Suppressor macrophage treated with lipopolysaccharide for 1 hour (primary cell): Measurements from ENCODE around the gene HADHA.

ENCODE experiments used
- DNase-seq, 3 donors: peaks; one replicate each; pipeline ENCODE4 v3.0.0-alpha.2; 2020 to 2022

The HADHA gene

GRCh38 chr2:26173776-26174482 lies 70.5 kb downstream of the HADHA start:
- no peak for DNase-seq

GRCh38 chr2:26172871-26173775 lies 71.3 kb downstream of the HADHA start, which contains the start of gene GAREM2:
Gene GAREM2 (plus strand): TSS chr2:26173088. CDS start chr2:26173221, 133 bp downstream.
- DNase-seq = peak in 2 of 3 donors; percentile 33 to 57

GRCh38 chr2:26172189-26172870 lies 72.1 kb downstream of the HADHA start:
- DNase-seq = no peak

- no peak for DNase-seq
These were observed 73.6 kb downstream of the HADHA start for GRCh38 chr2:26170795-26171194.

GRCh38 chr2:26169681-26170414 lies 74.6 kb downstream of the HADHA start:
- DNase-seq = no peak

GRCh38 chr2:26169226-26169625 lies 75.2 kb downstream of the HADHA start:
- DNase-seq = no peak

- no peak for DNase-seq
These were observed 75.6 kb downstream of the HADHA start for GRCh38 chr2:26168785-26169184.

GRCh38 chr2:26166541-26166940 lies 77.9 kb downstream of the HADHA start:
- peak in 2 of 3 donors; percentile 35 to 44 for DNase-seq

- no peak for DNase-seq
These were observed 79.0 kb downstream of the HADHA start for GRCh38 chr2:26165403-26165802.

- no peak for DNase-seq
These were observed 79.7 kb downstream of the HADHA start for GRCh38 chr2:26164641-26165211.

GRCh38 chr2:26164231-26164630 lies 80.2 kb downstream of the HADHA start:
- DNase-seq = no peak

- no peak for DNase-seq
These were observed 81.5 kb downstream of the HADHA start for GRCh38 chr2:26162963-26163362.

- no peak for DNase-seq
These were observed 82.5 kb downstream of the HADHA start for GRCh38 chr2:26161926-26162325.

- no peak for DNase-seq
These were observed 86.9 kb downstream of the HADHA start for GRCh38 chr2:26157580-26157979.

GRCh38 chr2:26150243-26150642 lies 94.2 kb downstream of the HADHA start:
- no peak for DNase-seq

GRCh38 chr2:26148501-26148900 lies 95.9 kb downstream of the HADHA start:
- no peak for DNase-seq

- peak; percentile 69 to 75 (median 73) for DNase-seq
These were observed 99.3 kb downstream of the HADHA start for GRCh38 chr2:26144953-26145680.

GRCh38 chr2:26144031-26144430 lies 100.4 kb downstream of the HADHA start:
- DNase-seq = no peak

GRCh38 chr2:26141145-26141769 lies 103.2 kb downstream of the HADHA start:
- no peak for DNase-seq
